H9 (cell line): ENCODE results near the gene PRKAG2. TPM values are rescaled to one million over a fixed set of nuclear protein-coding genes. Genes with fewer than 3 reads are reported as not detected.

ENCODE experiments used
- DNase-seq: peaks from one replicate; pipeline ENCODE4 v3.0.0-alpha.2; 2017
- H2AFZ ChIP-seq: one replicate; pipeline ENCODE4 v1.6.1; 2013; ENCODE audit warnings: mild to moderate bottlenecking, low read length, control low read depth, moderate library complexity
- H2AK5ac ChIP-seq: 2 replicates; pipeline ENCODE4 v1.6.1; 2013; ENCODE audit warnings: low read length, control low read depth, mixed read lengths; ENCODE audit not compliant: insufficient read length
- H2BK120ac ChIP-seq: one replicate; pipeline ENCODE4 v1.6.1; 2013; ENCODE audit warnings: low read depth, mild to moderate bottlenecking, low read length, control low read depth, inconsistent platforms; ENCODE audit not compliant: poor library complexity, severe bottlenecking
- H2BK12ac ChIP-seq: 2 replicates; pipeline ENCODE4 v1.6.1; 2013; ENCODE audit warnings: low read length, control low read depth, mixed read lengths, low read depth; ENCODE audit not compliant: insufficient read length
- H2BK15ac ChIP-seq: 2 replicates; pipeline ENCODE4 v1.6.1; 2013; ENCODE audit warnings: low read depth, low read length, control low read depth
- H2BK20ac ChIP-seq: one replicate; pipeline ENCODE4 v1.6.1; 2013; ENCODE audit warnings: low read depth, mild to moderate bottlenecking, low read length, control low read depth, inconsistent platforms; ENCODE audit not compliant: poor library complexity, severe bottlenecking
- H2BK5ac ChIP-seq: 2 replicates; pipeline ENCODE4 v1.6.1; 2013; ENCODE audit warnings: low read length, control low read depth, mixed read lengths; ENCODE audit not compliant: insufficient read length
- H3K14ac ChIP-seq: 2 replicates; pipeline ENCODE4 v1.6.1; 2013; ENCODE audit warnings: low read length, control low read depth; ENCODE audit not compliant: insufficient read depth
- H3K18ac ChIP-seq: 2 replicates; pipeline ENCODE4 v1.6.1; 2013; ENCODE audit warnings: low read depth, mild to moderate bottlenecking, mixed read lengths, low read length, control low read depth; ENCODE audit not compliant: insufficient read length
- H3K23ac ChIP-seq: 2 replicates; pipeline ENCODE4 v1.6.1; 2013; ENCODE audit warnings: low read length, control low read depth, mixed read lengths, low read depth; ENCODE audit not compliant: insufficient read length
- H3K23me2 ChIP-seq: 2 replicates; pipeline ENCODE4 v1.6.1; 2013; ENCODE audit warnings: low read depth, mild to moderate bottlenecking, mixed read lengths, low read length, control low read depth; ENCODE audit not compliant: insufficient read length, poor library complexity, severe bottlenecking
- H3K27ac ChIP-seq: 2 replicates; pipeline ENCODE4 v1.5.1; 2013; ENCODE audit warnings: low read length, control low read depth, mixed read lengths, low read depth; ENCODE audit not compliant: insufficient read length
- H3K27me3 ChIP-seq: 2 replicates; pipeline ENCODE4 v1.6.1; 2013; ENCODE audit warnings: low read length, control low read depth, inconsistent platforms; ENCODE audit not compliant: insufficient read depth
- H3K4ac ChIP-seq: 2 replicates; pipeline ENCODE4 v1.6.1; 2013; ENCODE audit warnings: low read depth, mild to moderate bottlenecking, control low read depth, inconsistent platforms, low read length, moderate library complexity
- H3K4me1 ChIP-seq: 2 replicates; pipeline ENCODE4 v1.6.1; 2013; ENCODE audit warnings: low read length, control low read depth, inconsistent platforms; ENCODE audit not compliant: insufficient read depth
- H3K4me2 ChIP-seq: 2 replicates; pipeline ENCODE4 v1.6.1; 2013; ENCODE audit warnings: low read length, control low read depth, mixed read lengths; ENCODE audit not compliant: insufficient read length, insufficient read depth
- H3K56ac ChIP-seq: 2 replicates; pipeline ENCODE4 v1.6.1; 2013; ENCODE audit warnings: low read depth, mild to moderate bottlenecking, mixed read lengths, low read length, control low read depth; ENCODE audit not compliant: insufficient read length
- H3K79me1 ChIP-seq: 2 replicates; pipeline ENCODE4 v1.6.1; 2013; ENCODE audit warnings: low read depth, mild to moderate bottlenecking, moderate library complexity, low read length, control low read depth, inconsistent platforms; ENCODE audit not compliant: insufficient read depth, poor library complexity, severe bottlenecking
- H3K79me2 ChIP-seq: 2 replicates; pipeline ENCODE4 v1.6.1; 2013; ENCODE audit warnings: low read length, control low read depth, inconsistent platforms; ENCODE audit not compliant: insufficient read depth
- H3K9ac ChIP-seq: 2 replicates; pipeline ENCODE4 v1.6.1; 2013; ENCODE audit warnings: low read length, control low read depth, mixed read lengths; ENCODE audit not compliant: insufficient read length; ENCODE audit errors: extremely low read depth
- H3K9me3 ChIP-seq: one replicate; pipeline ENCODE4 v1.6.1; 2013; ENCODE audit warnings: low read depth, low read length, inconsistent platforms; ENCODE audit not compliant: control insufficient read depth
- H3T11ph ChIP-seq: one replicate; pipeline ENCODE4 v1.6.1; 2013; ENCODE audit warnings: mild to moderate bottlenecking, low read length, control low read depth, inconsistent platforms
- H4K20me1 ChIP-seq: one replicate; pipeline ENCODE4 v1.6.1; 2013; ENCODE audit not compliant: control insufficient read depth, insufficient read length, insufficient read depth
- H4K5ac ChIP-seq: 2 replicates; pipeline ENCODE4 v1.6.1; 2013; ENCODE audit warnings: low read depth, mild to moderate bottlenecking, mixed read lengths, low read length, control low read depth; ENCODE audit not compliant: insufficient read length
- H4K8ac ChIP-seq: replicated peaks from 2 replicates; pipeline ENCODE4 v1.6.1; 2013; ENCODE audit warnings: low read length, control low read depth, mixed read lengths, low read depth; ENCODE audit not compliant: insufficient read length
- H4K91ac ChIP-seq: 2 replicates; pipeline ENCODE4 v1.6.1; 2013; ENCODE audit warnings: low read depth, mild to moderate bottlenecking, moderate library complexity, mixed read lengths, low read length, control low read depth; ENCODE audit not compliant: insufficient read length
- H3K27ac Mint-ChIP-seq, 3 experiments: 2 replicates in 2 of 3; 3 replicates in 1 of 3; pipeline ENCODE4 v1.8.0; 2020 to 2021; ENCODE audit warnings: mixed read lengths in 3 of 3, mild to moderate bottlenecking in 1 of 3, moderate library complexity in 1 of 3
- H3K27me3 Mint-ChIP-seq: 2 replicates; pipeline ENCODE4 v1.8.0; 2021; ENCODE audit warnings: low read depth, mild to moderate bottlenecking, moderate library complexity, mixed read lengths
- H3K36me3 Mint-ChIP-seq, 3 experiments: 2 replicates in 2 of 3; 3 replicates in 1 of 3; pipeline ENCODE4 v1.8.0; 2020 to 2021; ENCODE audit warnings: low read depth in 3 of 3, mixed read lengths in 3 of 3; ENCODE audit not compliant: insufficient read depth in 1 of 3
- H3K4me1 Mint-ChIP-seq, 2 experiments: 2 replicates each; pipeline ENCODE4 v1.8.0; 2020; ENCODE audit warnings: mixed read lengths in 2 of 2
- H3K4me3 Mint-ChIP-seq, 2 experiments: 2 replicates in 1 of 2; 3 replicates in 1 of 2; pipeline ENCODE4 v1.8.0; 2020 to 2021; ENCODE audit warnings: mild to moderate bottlenecking in 2 of 2, mixed read lengths in 2 of 2, moderate library complexity in 1 of 2
- H3K9me3 Mint-ChIP-seq, 2 experiments: 2 replicates in 1 of 2; 3 replicates in 1 of 2; pipeline ENCODE4 v1.8.0; 2020; ENCODE audit warnings: mild to moderate bottlenecking in 2 of 2, mixed read lengths in 2 of 2, moderate library complexity in 1 of 2
- CTCF ChIP-seq: fragments of 200-600 bp; sonication (generic); conservative IDR thresholded peaks from 3 replicates; pipeline ENCODE4 v1.8.0; 2021; ENCODE audit warnings: antibody characterized with exemption, mild to moderate bottlenecking
- WGBS: extraction: QIAGEN DNeasy Blood & Tissue Kit; methylation state at CpG from one replicate; pipeline ENCODE4 v1.1.7; 2013; ENCODE audit warnings: missing lambda C conversion rate, low lambda C conversion rate, mixed read lengths; ENCODE audit not compliant: insufficient read length; ENCODE audit errors: extremely low coverage; 5-methylcytosine and 5-hydroxymethylcytosine counted together
- total RNA-seq: library from RNA; stranded (reverse); gene quantifications from 2 replicates; pipeline ENCODE4 v1.2.1, GENCODE V29; 2021

PRKAG2 gene
- total RNA-seq, 1 experiment from 2014 or later, result 11.8 TPM

DNA sequence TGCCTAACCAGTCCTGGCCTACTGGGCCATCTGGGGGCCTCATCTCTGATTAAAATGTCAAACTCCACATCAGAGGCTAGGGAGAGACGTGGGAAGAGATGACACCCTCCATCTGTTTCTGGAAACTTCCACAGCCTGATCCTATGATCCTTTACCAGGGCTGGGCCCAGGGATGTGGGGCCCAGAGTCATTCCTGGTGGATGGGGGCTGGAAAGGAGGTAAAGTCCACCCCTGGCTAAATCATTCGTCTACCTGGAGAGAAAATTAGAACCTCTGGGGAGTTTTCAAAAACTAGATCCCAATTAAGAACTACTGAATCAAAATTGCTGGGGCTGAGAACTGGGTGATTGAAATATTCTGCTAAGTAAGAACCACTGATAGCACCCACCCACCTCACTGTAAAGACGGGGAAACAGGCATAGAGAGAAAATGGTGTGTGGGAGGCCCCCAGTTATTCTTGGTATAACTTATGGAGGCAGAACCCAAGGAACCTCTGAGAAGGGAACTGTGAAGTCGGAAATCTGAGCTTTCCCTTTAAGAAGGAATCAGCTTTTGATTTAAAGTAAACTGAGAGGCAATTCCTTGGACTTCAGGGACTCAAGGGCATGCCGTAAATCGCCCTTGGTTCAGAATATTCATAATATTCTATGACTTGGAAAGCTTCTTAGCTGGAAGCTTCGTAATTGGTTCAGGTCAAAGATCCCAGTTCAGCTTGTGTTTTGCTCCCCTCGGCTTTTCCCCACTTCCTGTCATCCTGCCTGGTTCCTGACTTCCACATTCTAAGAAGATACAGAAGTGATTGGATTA is 53.1 kb downstream of the PRKAG2 start:
- Mint-ChIP-seq H3K4me3 (no peak overlapping the region; a peak in 1 of 5 replicates), H3K27me3 (peaks cover 5% of the 10 kb centered on the region), H3K9me3 (no peaks in the 10 kb centered on the region; a peak in 1 of 5 replicates), H3K4me1 (peaks cover 7 to 16% of the 10 kb centered on the region in 2 experiments), H3K36me3 (no peaks in the 10 kb centered on the region; a peak in 1 of 7 replicates), H3K27ac (no peak overlapping the region; a peak in 1 of 7 replicates)
- H3K4ac ChIP-seq, result no peak overlapping the region
- H3K23ac ChIP-seq, result no peak overlapping the region
- H2AK5ac ChIP-seq, result no peak overlapping the region
- no peaks in the 10 kb centered on the region for H3K79me1 ChIP-seq
- H3K23me2 ChIP-seq, result no peaks in the 10 kb centered on the region
- no peaks in the 10 kb centered on the region for H3K9me3 ChIP-seq
- H3K18ac ChIP-seq, result no peak overlapping the region
- no peak overlapping the region for H4K5ac ChIP-seq
- H3K27me3 ChIP-seq, result no peaks in the 10 kb centered on the region
- H2BK5ac ChIP-seq, result no peak overlapping the region
- H3K79me2 ChIP-seq, result no peaks in the 10 kb centered on the region
- no peak overlapping the region for H2AFZ ChIP-seq
- H3K27ac ChIP-seq, result no peak overlapping the region
- H2BK20ac ChIP-seq, result no peak overlapping the region
- TF ChIP-seq CTCF, result no peak
- H4K20me1 ChIP-seq, result no peaks in the 10 kb centered on the region
- no peak overlapping the region for H2BK120ac ChIP-seq
- no peak overlapping the region for H2BK12ac ChIP-seq
- H3K56ac ChIP-seq, result no peak overlapping the region
- no peak overlapping the region for H4K91ac ChIP-seq
- peaks cover 3% of the 10 kb centered on the region for H3K4me1 ChIP-seq
- no peak overlapping the region for H3T11ph ChIP-seq
- H4K8ac ChIP-seq, result no peak overlapping the region
- H3K4me2 ChIP-seq, result no peak overlapping the region
- DNase-seq, result no peak
- no peak overlapping the region for H3K9ac ChIP-seq
- no peak overlapping the region for H3K14ac ChIP-seq
- no peak overlapping the region for H2BK15ac ChIP-seq
- no CpG with 5 or more reads among the region's 8 CpGs for WGBS
